DOHH2 (cell line): ENCODE results near the gene SYN1.

ENCODE experiments used
- H3F3A ChIP-seq: fragments of 200-600 bp; sonication (generic), shearing (Covaris generic); 2 replicates; pipeline ENCODE4 v1.6.0; 2016; ENCODE audit warnings: antibody characterized with exemption, mild to moderate bottlenecking; ENCODE audit not compliant: control insufficient read depth, insufficient read depth
- H3K27ac ChIP-seq: fragments of 200-600 bp; sonication (generic); 2 replicates; pipeline ENCODE4 v1.5.1; 2014; ENCODE audit warnings: low read depth, mild to moderate bottlenecking, low read length, moderate library complexity
- H3K27me3 ChIP-seq: fragments of 200-600 bp; sonication (generic); 2 replicates; pipeline ENCODE4 v1.6.1; 2014; ENCODE audit warnings: mild to moderate bottlenecking, low read length, mixed read lengths; ENCODE audit not compliant: control insufficient read depth
- H3K36me3 ChIP-seq: fragments of 200-600 bp; sonication (generic); 2 replicates; pipeline ENCODE4 v1.6.1; 2014; ENCODE audit warnings: mild to moderate bottlenecking, low read length, moderate library complexity, mixed read lengths; ENCODE audit not compliant: control insufficient read depth
- H3K4me1 ChIP-seq: fragments of 200-600 bp; sonication (generic); 2 replicates; pipeline ENCODE4 v1.6.1; 2014; ENCODE audit warnings: mild to moderate bottlenecking, low read length, mixed read lengths; ENCODE audit not compliant: control insufficient read depth
- H3K4me2 ChIP-seq: fragments of 200-600 bp; sonication (generic); 2 replicates; pipeline ENCODE4 v1.6.0; 2014; ENCODE audit warnings: mild to moderate bottlenecking, low read length, moderate library complexity
- H3K4me3 ChIP-seq: fragments of 200-600 bp; sonication (generic); 2 replicates; pipeline ENCODE4 v1.5.1; 2014; ENCODE audit warnings: mild to moderate bottlenecking, low read length, mixed read lengths
- H3K79me2 ChIP-seq: fragments of 200-600 bp; sonication (generic); 2 replicates; pipeline ENCODE4 v1.6.1; 2014; ENCODE audit warnings: mild to moderate bottlenecking, low read length, mixed read lengths; ENCODE audit not compliant: control insufficient read depth
- H3K9me2 ChIP-seq: fragments of 200-600 bp; sonication (generic); replicated peaks from 2 replicates; pipeline ENCODE4 v1.6.1; 2014; ENCODE audit warnings: mild to moderate bottlenecking, low read length, mixed read lengths; ENCODE audit not compliant: control insufficient read depth
- H3K9me3 ChIP-seq: fragments of 200-600 bp; sonication (generic); 2 replicates; pipeline ENCODE4 v1.6.1; 2014; ENCODE audit warnings: antibody characterized with exemption, low read length, mixed read lengths; ENCODE audit not compliant: control insufficient read depth, insufficient read depth
- H4K20me1 ChIP-seq: fragments of 200-600 bp; sonication (generic); 2 replicates; pipeline ENCODE4 v1.6.0; 2014; ENCODE audit warnings: low read depth, mild to moderate bottlenecking, antibody characterized with exemption, low read length, moderate library complexity; ENCODE audit not compliant: control insufficient read depth, insufficient read depth
- CTCF ChIP-seq: fragments of 200-600 bp; sonication (generic); IDR thresholded peaks from one replicate; pipeline ENCODE4 v1.5.1; 2014; ENCODE audit warnings: antibody characterized with exemption, mild to moderate bottlenecking, low read depth, low read length; ENCODE audit not compliant: poor library complexity, severe bottlenecking
- EZH2phosphoT487 ChIP-seq: fragments of 200-600 bp; sonication (generic); IDR thresholded peaks from 2 replicates; pipeline ENCODE4 v1.6.1; 2017; ENCODE audit warnings: borderline replicate concordance, mild to moderate bottlenecking, antibody characterized with exemption, low read length, moderate library complexity, mixed read lengths

Gene SYN1

GRCh38 chrX:47574547-47575301 lies 44.9 kb downstream of the SYN1 start:
- H3F3A ChIP-seq, result no peaks in the 10 kb centered on the region
- H4K20me1 ChIP-seq, result no peaks in the 10 kb centered on the region
- H3K4me1 ChIP-seq, result no peaks in the 10 kb centered on the region
- H3K79me2 ChIP-seq, result no peaks in the 10 kb centered on the region
- peaks cover 4% of the 10 kb centered on the region; the same call in 1 of the 2 replicates for H3K27me3 ChIP-seq
- peaks cover 7% of the 10 kb centered on the region; the same call in 1 of the 2 replicates for H3K36me3 ChIP-seq
- H3K4me2 ChIP-seq, result no peak overlapping the region
- H3K4me3 ChIP-seq, result no peak overlapping the region
- no peak for TF ChIP-seq CTCF
- no peak for TF ChIP-seq EZH2phosphoT487
- no peaks in the 10 kb centered on the region for H3K9me3 ChIP-seq
- no peak overlapping the region for H3K27ac ChIP-seq
- H3K9me2 ChIP-seq, result no peaks in the 10 kb centered on the region

GRCh38 chrX:47574076-47574546 lies 45.5 kb downstream of the SYN1 start:
- Histone ChIP-seq H3K27ac (no peak overlapping the region), H3K4me3 (no peak overlapping the region), H3K79me2 (no peaks in the 10 kb centered on the region), H3K4me1 (no peaks in the 10 kb centered on the region), H3K4me2 (no peak overlapping the region), H4K20me1 (no peaks in the 10 kb centered on the region), H3K9me2 (no peaks in the 10 kb centered on the region), H3K27me3 (peaks cover under 1% of the 10 kb centered on the region; the same call in 1 of the 2 replicates), H3K9me3 (no peaks in the 10 kb centered on the region), H3F3A (no peaks in the 10 kb centered on the region), H3K36me3 (peaks cover 13% of the 10 kb centered on the region)
- TF ChIP-seq CTCF, result no peak
- no peak for TF ChIP-seq EZH2phosphoT487

- Histone ChIP-seq H3K4me3 (no peak overlapping the region), H3K27me3 (no peaks in the 10 kb centered on the region; the same call in 1 of the 2 replicates), H3K36me3 (peaks cover 17% of the 10 kb centered on the region), H3K9me3 (no peaks in the 10 kb centered on the region), H3F3A (no peaks in the 10 kb centered on the region), H3K4me2 (no peak overlapping the region), H4K20me1 (no peaks in the 10 kb centered on the region), H3K9me2 (no peaks in the 10 kb centered on the region), H3K27ac (no peak overlapping the region), H3K79me2 (no peaks in the 10 kb centered on the region), H3K4me1 (no peaks in the 10 kb centered on the region)
- TF ChIP-seq CTCF, result no peak
- no peak for TF ChIP-seq EZH2phosphoT487
These were observed 46.1 kb downstream of the SYN1 start for GRCh38 chrX:47573341-47574075.
